H1 (cell line): Measurements from ENCODE around the gene DSCAM. TPM values are rescaled to one million over a fixed set of nuclear protein-coding genes. Genes with fewer than 3 reads are reported as not detected.

Source experiments
- ATF2 ChIP-seq: IDR thresholded peaks from 2 replicates; pipeline ENCODE4 v1.6.1; 2012; ENCODE audit warnings: low read length, inconsistent platforms
- CBX5 ChIP-seq: fragments of 300-800, 300-1000 bp; sonication (generic); IDR thresholded peaks from 2 replicates; pipeline ENCODE4 v1.7.1; 2016; ENCODE audit warnings: antibody characterized with exemption, low read length, low read depth
- SIRT6 ChIP-seq: IDR thresholded peaks from one replicate; pipeline ENCODE4 v1.7.1; 2012; ENCODE audit warnings: low read length, inconsistent platforms
- polyA plus RNA-seq, 7 experiments: library from polyadenylated mRNA; depleted of rRNA in 3 of 7; stranded (reverse) in 5 of 7; unstranded in 2 of 7; fragments of >200 nt in 5 of 7; fragments of 200-250 nt in 2 of 7; gene quantifications; 1 replicate in 5 of 7; 2 replicates in 1 of 7; 4 replicates in 1 of 7; pipeline versions ENCODE4 v1.2.1 to v1.2.3, GENCODE V29; 2011 to 2013; ENCODE audit warnings: missing spikeins in 2 of 7, mixed read lengths in 2 of 7
- total RNA-seq: library from RNA; stranded (reverse); fragmentation: NEBNext Ultra II Directional; extraction: Animal tissue kit (Norgen Biotek cat#: 25700); gene quantifications from 2 replicates; pipeline ENCODE4 v1.2.1, GENCODE V29; 2021

Gene DSCAM
- total and polyA plus RNA-seq, 2 of the 8 experiments (the other 6 are each of a cell fraction or from before 2014, with no cell fraction given) = 0.02 to 0.15 TPM

- no peak for TF ChIP-seq ATF2
- no peak for TF ChIP-seq CBX5
- TF ChIP-seq SIRT6 = no peak
- TF ChIP-seq, all 59 proteins: peak for 0
These were observed 271.0 kb downstream of the DSCAM start (continued) for GRCh38 chr21:40575976-40576375.
